CD4-positive, alpha-beta T cell treated with Interleukin-10 for 1 hour (primary cell): Measurements from ENCODE around the gene GFOD2.

Experiments used
- DNase-seq: peaks from one replicate; pipeline ENCODE4 v3.0.0-alpha.2; 2020

GFOD2 gene

DNA sequence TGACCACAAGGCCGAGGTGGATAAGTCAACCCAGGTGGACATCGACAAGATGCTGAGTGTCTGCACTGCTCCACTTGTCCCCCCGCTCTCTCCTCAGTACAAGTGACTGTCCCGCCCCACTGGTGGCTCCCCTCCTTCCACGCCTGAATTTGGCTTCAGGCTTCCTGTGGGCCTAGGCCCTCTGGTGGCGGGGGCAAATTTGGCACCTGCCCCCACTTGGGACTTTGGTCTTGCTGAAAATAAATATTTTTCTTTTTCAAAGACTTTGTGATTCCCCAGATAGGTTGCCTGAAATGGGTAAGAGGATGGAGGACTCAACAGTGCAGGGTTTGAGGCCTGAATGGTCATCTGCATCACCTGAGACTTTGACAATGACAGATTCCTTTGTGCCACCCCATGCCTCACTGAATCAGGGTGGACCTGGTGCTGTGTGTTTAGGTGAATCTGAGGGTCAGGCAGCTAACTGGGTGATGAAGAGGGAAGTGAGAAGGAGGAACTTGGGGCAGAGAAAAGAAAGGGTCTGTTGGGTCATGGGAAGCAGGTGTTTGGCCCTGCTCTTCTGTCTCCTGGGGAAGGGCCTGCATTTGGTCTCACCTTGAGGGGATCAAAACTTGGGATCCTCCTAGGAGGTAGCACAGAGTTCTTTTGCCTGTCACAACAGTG, 50.5 kb downstream of the GFOD2 start:
- DNase-seq: no peak

DNA sequence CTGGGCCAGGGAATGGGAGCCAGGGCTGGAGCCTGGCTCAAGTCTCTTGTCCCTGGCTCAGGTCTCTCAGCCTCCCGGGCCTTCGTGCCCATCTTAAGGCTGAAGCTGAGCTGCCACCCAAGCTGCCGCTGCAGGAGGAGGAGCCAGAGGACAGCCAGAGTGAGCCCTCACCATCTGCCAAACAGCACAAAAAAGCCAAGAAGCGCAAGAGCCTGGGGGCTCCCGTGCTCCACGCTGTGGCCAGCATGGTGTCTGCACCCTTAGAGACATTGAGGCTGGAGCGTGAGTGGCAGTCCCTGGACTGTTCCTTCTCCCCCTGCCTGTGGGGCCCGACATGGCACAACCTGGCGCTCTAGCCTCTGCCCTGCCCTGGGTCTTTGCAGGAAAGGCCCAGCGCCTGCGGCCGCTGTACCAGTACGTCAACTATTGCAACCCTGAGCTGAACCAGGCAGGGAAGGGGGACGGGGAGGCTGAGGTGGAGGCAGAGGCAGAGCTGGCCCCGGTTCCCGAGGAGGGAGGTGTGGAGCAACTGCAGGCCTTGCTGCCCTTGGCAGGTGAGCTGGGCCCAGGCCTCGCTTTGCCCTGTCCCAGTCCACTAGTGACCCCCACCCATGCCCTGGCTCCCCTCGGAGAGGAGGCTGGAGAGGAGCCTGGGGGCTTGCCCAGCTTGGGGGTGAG, 51.2 kb downstream of the GFOD2 start:
- peak; percentile 88 for DNase-seq

DNA sequence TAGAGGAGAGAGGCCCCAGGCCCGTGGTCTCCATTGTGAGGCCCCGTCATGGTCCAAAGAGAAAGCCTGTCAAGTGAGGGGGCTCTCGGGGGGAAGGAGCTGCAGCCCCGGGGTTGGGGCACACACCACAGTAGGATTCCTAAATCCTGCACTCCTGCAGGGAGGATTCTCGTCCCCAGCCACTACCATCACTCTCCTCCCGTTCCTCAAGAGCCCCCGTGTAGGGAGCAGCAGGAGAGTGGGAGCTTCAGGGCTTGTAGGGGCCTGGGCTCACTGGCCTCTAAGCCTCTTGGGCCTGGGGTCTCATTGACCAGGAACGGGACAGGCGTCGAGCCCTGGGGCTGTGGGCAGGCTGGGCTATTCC, 51.7 kb downstream of the GFOD2 start:
- DNase-seq: no peak

DNA sequence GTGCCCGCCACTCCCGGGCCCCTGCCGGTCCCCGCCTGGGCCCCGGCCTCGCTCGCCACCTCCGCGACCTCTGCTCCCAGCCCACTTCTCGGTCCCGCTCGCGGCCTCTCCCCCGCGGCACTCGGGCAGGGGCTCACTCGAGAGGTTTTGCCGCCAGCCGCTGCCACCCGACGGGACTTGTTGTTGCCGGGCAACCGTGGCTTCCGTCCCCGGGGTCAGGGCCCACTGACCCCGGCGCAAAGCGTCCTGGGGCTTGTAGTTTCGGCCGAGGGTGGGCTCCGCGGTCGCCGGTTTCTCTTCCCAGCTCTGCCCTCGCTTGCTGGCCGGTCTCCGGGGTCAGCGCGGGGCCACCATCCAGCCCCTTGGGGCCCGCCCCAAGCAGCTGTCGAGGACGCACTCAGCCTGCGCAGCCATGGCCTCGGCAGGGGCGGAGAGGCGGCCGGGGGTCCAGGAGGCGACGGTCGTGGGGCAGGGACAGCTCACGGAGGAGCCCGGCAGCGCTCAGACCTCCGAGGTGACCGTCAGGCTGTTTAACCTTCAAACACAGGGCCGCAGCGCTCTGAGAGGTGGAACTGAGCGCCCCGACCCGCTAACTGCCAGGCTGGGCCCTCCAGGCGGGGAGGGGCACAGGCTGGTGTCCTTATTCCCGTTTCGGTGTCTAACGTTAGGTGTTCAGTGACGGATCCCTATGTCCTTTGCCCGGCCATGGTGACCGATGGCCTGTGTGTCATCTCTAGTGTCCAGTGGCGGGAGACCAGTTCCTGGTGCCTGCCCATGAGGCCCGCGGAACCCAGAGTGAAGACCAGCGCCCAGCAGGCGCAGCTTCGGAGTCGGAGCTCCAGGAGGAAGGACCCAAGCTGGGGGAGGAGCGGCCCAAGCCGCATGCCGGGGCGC, 52.3 kb downstream of the GFOD2 start, which contains the start of the genes C16orf86 and ENKD1:
C16orf86 (plus strand) TSS at position 256 of the 894 bp plus-strand sequence; CDS start at position 413, 157 bp downstream.
ENKD1 (minus strand) TSS at position 192 of the 894 bp plus-strand sequence. CDS start 308 bp downstream, outside the sequence.
- DNase-seq: peak; percentile 87

DNA sequence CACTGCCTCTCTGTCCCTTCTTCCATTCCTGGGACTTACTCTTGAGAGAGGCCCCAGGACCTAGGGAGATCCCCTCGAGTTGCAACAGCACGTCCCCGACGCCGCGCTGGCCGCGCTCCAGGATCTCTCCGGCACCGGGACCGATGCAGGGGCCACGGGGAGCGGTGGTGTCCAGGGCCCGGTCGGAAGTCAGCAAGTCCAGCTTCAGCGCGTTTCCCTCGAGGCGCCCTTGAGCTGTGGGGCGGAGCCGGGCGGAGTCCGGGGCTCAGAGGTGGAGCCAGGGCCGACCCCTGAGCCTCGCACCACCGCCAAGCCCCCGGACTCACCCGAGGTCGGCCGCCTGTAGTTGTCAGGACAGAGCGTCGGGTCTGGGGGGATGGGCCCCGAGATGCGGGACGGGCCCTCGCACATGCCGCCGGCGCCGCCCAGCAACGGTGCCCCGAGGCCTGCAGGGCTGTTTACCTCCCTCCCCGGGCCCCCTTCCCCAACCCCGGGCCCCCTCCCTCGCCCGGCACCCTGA, 53.0 kb downstream of the GFOD2 start:
- DNase-seq: no peak

DNA sequence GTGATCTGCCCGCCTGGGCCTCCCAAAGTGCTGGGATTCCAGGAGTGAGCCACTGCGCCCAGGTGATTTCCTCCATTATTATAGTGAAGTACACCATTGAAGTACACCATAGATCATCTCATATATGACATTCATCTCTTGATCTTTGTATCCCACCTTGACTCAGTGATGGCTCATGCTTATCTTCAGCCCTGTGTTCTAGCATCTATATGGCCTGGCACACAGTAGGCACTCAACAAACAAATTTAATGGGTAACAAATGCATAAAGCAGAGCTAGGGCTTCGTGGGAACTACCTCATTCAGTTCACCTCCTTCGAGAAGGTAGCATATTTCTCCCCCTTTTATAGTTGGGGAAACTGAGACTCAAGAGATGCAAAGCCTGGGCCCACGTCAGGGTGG, 53.5 kb downstream of the GFOD2 start:
- no peak for DNase-seq

DNA sequence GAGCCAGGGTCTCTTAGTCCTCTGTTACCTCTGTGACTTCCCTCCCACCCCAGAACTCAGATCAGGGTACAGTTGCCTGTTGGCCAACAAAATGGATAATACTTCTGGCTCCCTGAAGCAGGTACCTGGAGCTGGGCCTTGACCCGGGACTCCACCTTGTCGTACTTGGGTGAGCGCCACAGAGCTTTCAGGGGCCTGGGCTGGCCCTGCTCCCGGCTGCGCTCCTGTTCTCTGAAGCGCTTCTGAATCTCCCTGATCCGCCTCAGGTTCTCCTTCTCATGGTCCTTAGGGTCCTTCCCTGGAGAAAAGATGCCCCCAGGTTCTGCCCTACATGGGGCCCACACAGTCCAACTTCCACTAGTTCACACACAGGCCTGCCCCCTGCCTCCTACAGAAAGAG, 54.2 kb downstream of the GFOD2 start:
- DNase-seq: no peak

DNA sequence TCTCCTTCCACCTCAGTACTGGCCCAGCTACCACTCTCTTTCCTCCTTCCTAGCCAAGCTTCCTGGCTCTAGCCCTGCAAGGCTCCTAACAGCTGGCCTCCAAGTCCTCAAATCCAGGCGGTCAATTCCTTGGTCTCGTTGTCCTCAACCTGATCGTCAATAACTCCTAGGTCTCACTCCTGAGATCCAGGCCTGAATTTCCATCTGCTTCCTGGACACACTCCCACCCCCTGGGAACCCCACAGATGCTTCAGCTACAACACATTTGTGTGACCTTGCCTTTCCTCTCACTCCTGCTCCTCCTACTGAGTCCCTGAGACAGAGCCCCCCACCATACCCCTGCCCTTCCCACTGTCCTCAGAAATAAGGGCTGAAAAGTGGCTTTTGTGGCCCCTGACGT, 54.9 kb downstream of the GFOD2 start:
- DNase-seq: no peak

DNA sequence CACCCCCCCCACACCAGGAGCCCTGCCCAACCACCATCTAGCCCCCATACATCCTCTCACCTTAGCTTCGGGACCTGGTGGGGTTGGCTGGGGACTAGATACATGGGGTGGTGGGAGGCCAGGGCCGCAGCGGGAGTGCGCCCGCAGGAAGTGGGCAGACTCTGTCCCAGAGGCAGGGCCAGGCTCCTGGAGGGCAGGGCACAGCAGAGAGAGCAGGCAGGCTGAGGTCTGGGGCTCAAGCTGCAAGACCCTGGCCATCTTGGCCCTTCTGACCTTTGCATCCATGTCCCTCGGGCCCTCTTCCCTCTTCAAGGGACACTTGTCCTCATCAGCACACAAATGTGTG, 55.3 kb downstream of the GFOD2 start:
- no peak for DNase-seq

DNA sequence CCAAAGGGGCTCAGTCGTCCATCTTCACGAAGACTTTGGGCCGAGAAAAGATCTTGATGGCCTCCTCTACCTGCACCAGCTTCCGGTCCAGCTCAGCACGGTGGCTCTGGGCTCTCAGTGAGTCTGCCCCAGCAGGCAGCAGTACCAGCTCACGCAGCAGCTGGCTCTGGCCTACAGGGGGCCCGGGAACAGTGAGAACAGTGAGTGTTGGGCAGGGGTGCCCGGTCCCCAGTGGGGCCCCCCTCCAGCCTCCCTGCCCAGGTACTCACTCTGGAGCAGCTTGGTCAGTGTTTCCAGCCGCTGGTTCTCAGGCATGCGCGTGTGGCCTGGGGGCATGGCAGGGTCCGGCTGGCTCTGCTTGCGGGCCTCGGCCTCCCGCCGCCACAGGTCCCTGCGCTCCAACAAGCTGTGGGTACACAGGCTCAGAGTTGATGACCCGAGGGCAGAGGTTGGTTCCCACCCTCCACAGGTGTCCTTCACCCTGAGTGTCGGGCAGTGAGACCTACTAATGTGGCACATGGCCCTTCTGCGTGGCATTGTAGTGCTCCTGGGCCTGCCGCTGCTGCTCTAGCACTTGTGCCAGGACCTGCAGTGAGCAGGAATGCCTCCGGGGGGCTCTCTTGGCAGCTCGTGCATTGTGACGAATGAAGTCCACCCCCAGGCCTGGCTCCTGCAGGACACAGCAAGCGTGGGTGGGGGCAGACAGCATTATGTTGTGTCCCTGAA, 55.8 kb downstream of the GFOD2 start:
- peak; percentile 46 for DNase-seq

DNA sequence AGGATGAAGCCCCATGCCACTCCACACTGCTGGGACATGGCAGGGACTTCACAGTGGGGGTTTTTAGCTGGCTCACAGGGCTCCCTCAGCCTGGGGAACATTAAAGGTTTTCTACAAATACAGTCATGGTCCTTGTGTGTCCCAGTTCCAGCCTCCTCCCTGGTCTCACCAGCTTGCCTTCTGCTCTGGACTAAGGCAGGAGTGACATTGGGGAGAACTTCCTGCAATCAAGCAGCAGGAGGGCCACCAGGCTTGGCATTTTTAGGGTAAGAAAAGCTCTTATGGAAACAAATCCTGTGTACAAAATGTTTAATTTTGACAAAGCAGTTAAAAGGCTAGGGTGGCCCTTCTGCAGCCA, 56.5 kb downstream of the GFOD2 start:
- no peak for DNase-seq

DNA sequence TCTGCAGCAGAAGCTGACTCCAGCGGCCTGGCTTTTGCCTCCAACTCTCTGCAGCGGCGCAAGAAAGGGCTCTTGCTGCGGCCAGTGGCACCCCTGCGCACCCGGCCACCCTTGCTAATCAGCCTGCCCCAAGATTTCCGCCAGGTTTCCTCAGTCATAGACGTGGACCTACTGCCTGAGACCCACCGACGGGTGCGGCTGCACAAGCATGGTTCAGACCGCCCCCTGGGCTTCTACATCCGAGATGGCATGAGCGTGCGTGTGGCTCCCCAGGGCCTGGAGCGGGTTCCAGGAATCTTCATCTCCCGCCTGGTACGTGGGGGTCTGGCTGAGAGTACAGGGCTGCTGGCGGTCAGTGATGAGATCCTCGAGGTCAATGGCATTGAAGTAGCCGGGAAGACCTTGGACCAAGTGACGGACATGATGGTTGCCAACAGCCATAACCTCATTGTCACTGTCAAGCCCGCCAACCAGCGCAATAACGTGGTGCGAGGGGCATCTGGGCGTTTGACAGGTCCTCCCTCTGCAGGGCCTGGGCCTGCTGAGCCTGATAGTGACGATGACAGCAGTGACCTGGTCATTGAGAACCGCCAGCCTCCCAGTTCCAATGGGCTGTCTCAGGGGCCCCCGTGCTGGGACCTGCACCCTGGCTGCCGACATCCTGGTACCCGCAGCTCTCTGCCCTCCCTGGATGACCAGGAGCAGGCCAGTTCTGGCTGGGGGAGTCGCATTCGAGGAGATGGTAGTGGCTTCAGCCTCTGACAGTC, 57.0 kb downstream of the GFOD2 start:
- DNase-seq: no peak

DNA sequence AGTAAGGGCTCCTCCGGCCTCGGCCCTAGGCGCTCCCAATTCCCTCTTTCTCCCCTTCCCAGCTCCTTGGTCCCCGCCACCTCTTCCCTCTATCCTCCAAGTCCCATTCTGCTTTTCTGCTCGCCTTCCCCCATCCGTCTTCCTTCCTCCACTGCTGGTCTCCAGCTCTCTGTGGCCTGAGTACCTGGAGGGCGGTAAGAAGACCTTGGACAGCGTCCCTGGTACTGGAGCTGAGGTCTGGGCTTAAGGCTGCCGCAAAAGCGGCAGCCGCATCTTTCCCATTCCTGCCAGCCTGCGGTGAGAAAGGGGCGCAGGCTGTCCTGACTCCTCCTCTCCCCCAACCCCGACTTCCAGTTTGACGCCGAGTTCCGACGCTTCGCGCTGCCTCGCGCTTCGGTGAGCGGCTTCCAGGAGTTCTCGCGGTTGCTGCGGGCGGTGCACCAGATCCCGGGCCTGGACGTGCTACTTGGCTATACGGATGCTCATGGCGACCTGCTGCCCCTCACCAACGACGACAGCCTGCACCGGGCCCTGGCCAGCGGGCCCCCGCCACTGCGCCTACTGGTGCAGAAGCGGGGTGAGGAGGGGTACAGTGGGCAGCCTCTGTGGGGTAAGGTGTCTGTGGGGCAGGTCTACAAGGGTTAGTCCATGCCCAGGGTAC, 57.9 kb downstream of the GFOD2 start:
- DNase-seq: no peak

DNA sequence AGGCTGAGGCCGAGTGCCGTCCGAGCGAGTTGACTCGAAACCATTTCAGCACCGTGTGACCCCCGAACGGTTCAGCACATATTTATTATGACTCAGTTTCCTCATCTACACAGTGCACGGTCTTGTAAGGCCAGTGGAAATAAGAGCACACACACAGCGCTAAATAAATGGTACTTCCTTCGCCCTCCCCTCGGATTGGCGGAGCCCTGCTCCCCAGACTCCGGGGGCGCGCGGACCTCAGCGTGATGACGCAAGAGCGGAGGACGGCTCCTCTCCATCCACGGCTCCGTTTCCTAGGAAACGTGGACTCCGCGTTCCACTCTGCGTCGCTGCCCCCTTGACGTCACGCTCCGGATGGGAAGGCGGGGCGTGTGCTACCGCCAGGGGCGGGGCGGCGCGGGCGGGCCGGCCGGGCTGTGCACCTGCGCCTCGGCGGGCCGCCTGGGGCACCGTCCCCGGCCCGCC, 58.5 kb downstream of the GFOD2 start, which contains the start of gene PARD6A:
PARD6A (plus strand) TSS at position 397 of the 465 bp plus-strand sequence. CDS start 79 bp downstream, outside the sequence.
- DNase-seq: peak; percentile 97

DNA sequence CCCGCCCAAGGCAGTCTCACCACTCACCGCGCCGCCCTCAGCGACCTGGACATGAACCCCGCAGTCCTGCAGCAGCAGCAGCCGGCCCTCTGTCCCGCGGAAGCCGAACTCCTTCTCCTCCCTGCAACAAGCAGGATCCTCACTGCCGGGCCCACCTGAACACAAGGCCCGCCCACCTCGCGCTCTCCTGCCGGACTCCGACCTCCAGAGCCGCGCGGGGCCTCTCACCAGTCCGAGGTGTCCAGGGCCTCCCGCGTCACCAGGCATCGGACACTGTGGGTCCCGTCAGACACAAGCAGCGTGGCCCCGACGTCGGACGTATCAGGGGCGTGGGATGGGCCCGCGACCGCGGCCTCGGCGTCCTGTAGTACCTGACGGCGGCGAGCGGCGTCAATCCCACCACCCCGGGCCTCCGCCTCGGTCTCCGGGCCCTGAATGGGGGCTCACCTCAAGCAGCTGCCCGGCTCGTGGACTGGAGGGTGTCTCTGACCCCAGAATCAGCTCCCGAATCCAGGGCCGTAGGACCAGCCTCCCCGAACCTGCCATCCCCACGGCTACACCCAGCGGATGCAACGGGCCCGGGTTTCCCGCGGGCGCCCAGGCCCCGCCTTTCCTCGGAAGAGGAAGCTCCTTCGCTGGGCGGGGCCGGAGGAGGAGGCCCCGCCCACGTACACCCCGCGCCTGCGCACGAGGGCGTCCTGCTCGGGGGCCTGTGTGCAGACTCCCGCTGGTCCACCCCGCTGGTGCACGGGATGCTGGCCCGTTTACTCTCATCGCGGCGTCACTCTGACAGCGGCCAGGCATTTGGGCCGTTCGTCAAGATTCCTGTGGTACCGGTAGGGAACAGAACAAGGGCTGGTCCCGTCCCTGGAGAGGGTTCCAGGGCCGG, 59.2 kb downstream of the GFOD2 start, which contains the start of gene ACD:
ACD (minus strand) TSS at position 586 of the 889 bp plus-strand sequence; CDS start at position 546, 40 bp downstream.
- peak; percentile 94 for DNase-seq

DNA sequence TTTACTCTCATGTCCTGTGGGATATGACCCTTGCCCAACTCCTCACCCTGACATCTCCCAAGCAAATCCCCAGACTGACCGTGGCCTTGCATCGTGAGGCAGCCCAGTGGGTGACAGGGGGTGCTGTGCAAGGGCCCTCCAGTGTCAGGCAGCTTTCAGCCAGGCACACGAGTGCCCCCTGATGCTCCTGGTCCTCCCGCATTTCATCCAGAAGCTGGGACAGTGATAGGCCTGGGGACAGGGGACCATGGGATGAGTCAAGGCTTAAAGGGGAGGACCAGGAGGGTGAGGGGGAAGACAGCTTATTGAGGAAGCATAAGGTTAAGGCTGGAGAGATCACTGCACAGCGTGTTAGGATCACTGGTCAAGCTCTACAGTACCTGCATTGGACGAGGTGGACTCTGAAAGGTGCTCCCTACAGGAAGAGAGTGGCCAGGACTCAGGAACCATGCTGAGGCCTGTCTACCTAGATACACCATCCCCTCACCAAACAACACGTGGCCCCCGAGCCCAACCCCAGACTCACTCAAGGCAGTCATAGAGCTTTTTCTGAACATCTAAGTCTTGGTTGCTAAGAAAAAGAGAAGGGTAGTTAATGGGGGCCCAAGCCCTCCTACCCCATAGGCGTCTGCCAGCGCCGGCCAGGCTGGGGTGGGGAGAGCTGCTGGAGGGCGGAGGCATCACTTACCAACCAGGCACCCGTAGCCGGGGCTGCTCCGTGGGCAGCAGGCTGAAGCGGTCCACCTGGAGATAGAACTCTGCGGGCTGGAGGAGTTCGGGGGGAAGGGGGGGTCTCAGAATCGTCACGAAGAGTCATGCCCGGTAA, 60.1 kb downstream of the GFOD2 start:
- DNase-seq: no peak

DNA sequence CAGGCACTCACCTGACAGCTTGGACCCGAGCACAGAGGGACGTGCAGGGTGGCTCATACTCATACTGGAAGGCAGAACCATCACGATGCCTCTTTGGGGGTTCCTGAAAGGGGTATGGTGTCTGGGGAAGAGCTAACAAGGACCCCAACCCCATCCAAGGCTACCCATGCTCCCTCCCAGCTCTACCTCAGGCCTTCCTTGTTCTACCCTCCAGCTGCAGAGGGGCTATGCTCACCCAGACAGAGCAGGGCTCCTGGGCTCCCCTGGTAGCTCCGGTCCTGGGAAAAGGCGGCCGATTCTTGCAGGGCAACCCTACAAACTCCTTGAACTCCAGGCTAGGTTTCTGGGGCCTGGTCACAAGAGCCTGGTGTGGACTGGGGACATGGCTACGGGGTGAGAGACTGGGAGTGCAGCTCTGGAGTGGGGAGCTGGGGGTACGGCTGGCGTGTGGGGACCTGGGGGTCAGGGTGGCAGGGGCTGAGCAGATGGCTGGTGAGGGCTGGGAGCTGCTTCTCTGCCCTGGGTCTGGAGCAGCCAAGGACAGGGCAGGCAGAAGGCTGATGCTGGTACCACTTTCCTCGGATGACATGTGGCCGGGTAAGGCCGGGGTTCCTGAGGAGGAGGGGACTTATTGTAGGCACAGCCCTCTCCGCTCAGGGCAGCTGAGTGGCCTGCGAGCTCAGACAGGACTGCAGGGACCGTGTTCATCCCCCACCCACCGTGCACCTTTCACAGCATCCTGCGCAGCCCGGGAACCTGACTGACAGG, 61.2 kb downstream of the GFOD2 start:
- DNase-seq: no peak

DNA sequence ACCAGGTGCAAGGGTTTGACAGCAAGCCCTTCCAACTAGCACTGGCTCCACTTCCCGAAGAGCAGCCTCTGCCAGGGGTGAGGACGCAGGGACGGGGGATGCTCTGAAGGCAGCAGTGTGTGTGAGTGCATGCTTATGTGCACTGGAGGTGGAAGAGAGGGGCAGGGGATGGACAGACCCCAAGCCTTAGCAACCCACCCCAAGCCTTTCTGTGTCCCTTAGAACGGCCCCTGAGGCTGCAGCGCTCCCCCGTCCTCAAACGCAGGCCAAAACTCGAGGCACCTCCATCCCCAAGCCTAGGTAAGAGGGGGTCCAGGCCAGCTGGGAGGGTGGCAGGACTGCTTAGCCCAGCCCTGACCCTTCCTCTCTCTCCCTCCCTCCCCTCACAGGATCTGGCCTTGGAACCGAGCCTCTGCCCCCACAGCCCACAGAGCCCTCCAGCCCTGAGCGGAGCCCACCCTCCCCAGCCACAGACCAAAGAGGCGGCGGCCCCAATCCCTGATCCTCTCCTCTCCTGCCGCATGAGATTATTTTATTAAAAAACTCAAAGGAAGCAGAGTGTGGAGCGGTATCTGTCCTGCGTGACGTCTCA, 62.0 kb downstream of the GFOD2 start:
- DNase-seq: no peak
